ENCODE results near the gene LRTM2.

The LRTM2 gene

GRCh38 chr12:1837541-1838204 lies 17.3 kb downstream of the LRTM2 start:
- Histone ChIP-seq H3K9ac (peak overlapping the region in 10 of 11 experiments; percentile 42 to 92 (median 86); a peak in 19 of 22 replicates), H3K27ac (peak overlapping the region in 9 of 11 experiments; percentile 69 to 99 (median 97); a peak in 19 of 22 replicates), H3K4me2 (peak overlapping the region; percentile 90 to 99 (median 99)), H3K9me3 (replicated peaks in 1 of 11) (no peaks in the 10 kb centered on the region), H3K4me3 (peak overlapping the region in 8 of 10 experiments; percentile 50 to 67 (median 60); a peak in 16 of 20 replicates), H4K20me1 (no peaks in the 10 kb centered on the region), H3K4me1 (peaks cover 79 to 98% (median 97%) of the 10 kb centered on the region in 10 experiments), H3K27me3 (peaks cover 0 to 15% (median 0%) of the 10 kb centered on the region in 11 experiments; a peak in 1 of 22 replicates), H3K36me3 (peaks cover 0 to 13% (median 0%) of the 10 kb centered on the region in 11 experiments; a peak in 3 of 22 replicates)
- no peak for TF ChIP-seq Cebpa-rat (IDR thresholded peaks at IDR 0.05)

- Histone ChIP-seq H3K27me3 (peaks cover 0 to 15% (median 0%) of the 10 kb centered on the region in 11 experiments; a peak in 1 of 22 replicates), H3K9me3 (replicated peaks in 1 of 11) (no peaks in the 10 kb centered on the region), H3K4me3 (peak overlapping the region; percentile 28 to 67 (median 58); a peak in 19 of 20 replicates), H3K4me2 (peak overlapping the region; percentile 90 to 99 (median 99)), H4K20me1 (no peaks in the 10 kb centered on the region), H3K27ac (peak overlapping the region in 10 of 11 experiments; percentile 51 to 99 (median 96); a peak in 20 of 22 replicates), H3K9ac (peak overlapping the region; percentile 42 to 92 (median 86); a peak in 20 of 22 replicates), H3K4me1 (peaks cover 86 to 98% (median 97%) of the 10 kb centered on the region in 10 experiments), H3K36me3 (peaks cover 0 to 12% (median 0%) of the 10 kb centered on the region in 11 experiments; a peak in 3 of 22 replicates)
- TF ChIP-seq Cebpa-rat (IDR thresholded peaks at IDR 0.05) = no peak
Observed at GRCh38 chr12:1838205-1838993, 18.0 kb downstream of the LRTM2 start.

GRCh38 chr12:1838994-1839365 lies 18.6 kb downstream of the LRTM2 start:
- H3K36me3 ChIP-seq = peaks cover 0 to 6% (median 0%) of the 10 kb centered on the region in 11 experiments; a peak in 1 of 22 replicates
- H4K20me1 ChIP-seq = no peaks in the 10 kb centered on the region
- peak overlapping the region in 10 of 11 experiments; percentile 51 to 99 (median 96); a peak in 20 of 22 replicates for H3K27ac ChIP-seq
- H3K27me3 ChIP-seq = peaks cover 0 to 18% (median 0%) of the 10 kb centered on the region in 11 experiments; a peak in 2 of 22 replicates
- TF ChIP-seq Cebpa-rat (IDR thresholded peaks at IDR 0.05) = no peak
- peak overlapping the region; percentile 28 to 67 (median 58); a peak in 19 of 20 replicates for H3K4me3 ChIP-seq
- H3K4me1 ChIP-seq = peaks cover 91 to 99% (median 97%) of the 10 kb centered on the region in 10 experiments
- H3K9ac ChIP-seq = peak overlapping the region; percentile 42 to 92 (median 86); a peak in 20 of 22 replicates
- H3K9me3 ChIP-seq (replicated peaks in 1 of 11) = no peaks in the 10 kb centered on the region
- peak overlapping the region; percentile 90 to 99 (median 99) for H3K4me2 ChIP-seq

- Histone ChIP-seq H3K4me3 (peak overlapping the region; percentile 28 to 67 (median 58); a peak in 18 of 20 replicates), H3K9me3 (replicated peaks in 1 of 11) (no peaks in the 10 kb centered on the region), H3K9ac (peak overlapping the region; percentile 42 to 92 (median 86); a peak in 20 of 22 replicates), H4K20me1 (no peaks in the 10 kb centered on the region), H3K27me3 (peaks cover 0 to 21% (median 0%) of the 10 kb centered on the region in 11 experiments; a peak in 2 of 22 replicates), H3K36me3 (peaks cover 0 to 1% (median 0%) of the 10 kb centered on the region in 11 experiments; a peak in 1 of 22 replicates), H3K4me2 (peak overlapping the region; percentile 90 to 99 (median 99)), H3K27ac (peak overlapping the region in 10 of 11 experiments; percentile 51 to 99 (median 96); a peak in 20 of 22 replicates), H3K4me1 (peaks cover 95 to 99% (median 97%) of the 10 kb centered on the region in 10 experiments)
- TF ChIP-seq Cebpa-rat (IDR thresholded peaks at IDR 0.05) = no peak
Observed at GRCh38 chr12:1839464-1839863, 19.1 kb downstream of the LRTM2 start.

GRCh38 chr12:1839956-1840951 lies 19.9 kb downstream of the LRTM2 start:
- peaks cover 0 to 21% (median 0%) of the 10 kb centered on the region in 11 experiments; a peak in 2 of 22 replicates for H3K27me3 ChIP-seq
- peak overlapping the region in 10 of 11 experiments; percentile 51 to 99 (median 96); a peak in 21 of 22 replicates for H3K27ac ChIP-seq
- peak overlapping the region in 8 of 10 experiments; percentile 50 to 67 (median 60); a peak in 14 of 20 replicates for H3K4me3 ChIP-seq
- H3K36me3 ChIP-seq = no peaks in the 10 kb centered on the region
- H3K9ac ChIP-seq = peak overlapping the region; percentile 42 to 92 (median 86); a peak in 20 of 22 replicates
- no peaks in the 10 kb centered on the region for H3K9me3 ChIP-seq (replicated peaks in 1 of 11)
- H4K20me1 ChIP-seq = no peaks in the 10 kb centered on the region
- H3K4me2 ChIP-seq = peak overlapping the region; percentile 90 to 99 (median 99)
- 0 out of 22 replicates have a peak, but pooled peaks of 1 of the 11 experiments have one; percentile 9 for TF ChIP-seq Cebpa-rat (IDR thresholded peaks at IDR 0.05)
- peaks cover 94 to 99% (median 97%) of the 10 kb centered on the region in 10 experiments for H3K4me1 ChIP-seq

- H3K27me3 ChIP-seq = peaks cover 0 to 21% (median 0%) of the 10 kb centered on the region in 11 experiments; a peak in 2 of 22 replicates
- peak in 6 of 11 experiments; percentile 26 to 80 (median 44); a peak in 7 of 22 replicates for TF ChIP-seq Cebpa-rat (IDR thresholded peaks at IDR 0.05)
- peak overlapping the region in 10 of 11 experiments; percentile 48 to 99 (median 96); a peak in 20 of 22 replicates for H3K27ac ChIP-seq
- no peaks in the 10 kb centered on the region for H3K36me3 ChIP-seq
- peak overlapping the region in 7 of 10 experiments; percentile 19 to 48 (median 32); a peak in 10 of 20 replicates for H3K4me3 ChIP-seq
- peak overlapping the region; percentile 86 to 99 (median 93) for H3K4me2 ChIP-seq
- H3K9ac ChIP-seq = peak overlapping the region in 10 of 11 experiments; percentile 20 to 92 (median 87); a peak in 19 of 22 replicates
- no peaks in the 10 kb centered on the region for H4K20me1 ChIP-seq
- no peaks in the 10 kb centered on the region for H3K9me3 ChIP-seq (replicated peaks in 1 of 11)
- peaks cover 94 to 99% (median 97%) of the 10 kb centered on the region in 10 experiments for H3K4me1 ChIP-seq
Observed at GRCh38 chr12:1840981-1841425, 20.6 kb downstream of the LRTM2 start.

GRCh38 chr12:1841586-1842182 lies 21.3 kb downstream of the LRTM2 start:
- peak overlapping the region; percentile 86 to 99 (median 93) for H3K4me2 ChIP-seq
- peaks cover 0 to 21% (median 0%) of the 10 kb centered on the region in 11 experiments; a peak in 2 of 22 replicates for H3K27me3 ChIP-seq
- H3K9me3 ChIP-seq (replicated peaks in 1 of 11) = no peaks in the 10 kb centered on the region
- peaks cover 94 to 99% (median 97%) of the 10 kb centered on the region in 10 experiments for H3K4me1 ChIP-seq
- H3K9ac ChIP-seq = peak overlapping the region; percentile 47 to 92 (median 86); a peak in 20 of 22 replicates
- H4K20me1 ChIP-seq = no peaks in the 10 kb centered on the region
- no peak for TF ChIP-seq Cebpa-rat (IDR thresholded peaks at IDR 0.05)
- H3K36me3 ChIP-seq = no peaks in the 10 kb centered on the region
- peak overlapping the region in 7 of 10 experiments; percentile 11 to 48 (median 37); a peak in 9 of 20 replicates for H3K4me3 ChIP-seq
- H3K27ac ChIP-seq = peak overlapping the region; percentile 50 to 99 (median 96); a peak in 21 of 22 replicates

Data from BLaER1 treated with 17β-estradiol and CSF1 and Interleukin-3, amounts not matched to agents 10 nM and 100 nM (cell line).